Activated T-helper 1 cell treated with anti-CD3 and anti-CD28 coated beads, Interleukin-2, amount 50 U/mL, for 16 hours (primary cell): Measurements from ENCODE around the gene OR2AG2.

ENCODE experiments used
- DNase-seq, 2 donors: peaks; one replicate each; pipeline ENCODE4 v3.0.0-alpha.2; 2020; ENCODE audit warnings: low read depth in 1 of 2, low spot score in 1 of 2

The OR2AG2 gene

DNA sequence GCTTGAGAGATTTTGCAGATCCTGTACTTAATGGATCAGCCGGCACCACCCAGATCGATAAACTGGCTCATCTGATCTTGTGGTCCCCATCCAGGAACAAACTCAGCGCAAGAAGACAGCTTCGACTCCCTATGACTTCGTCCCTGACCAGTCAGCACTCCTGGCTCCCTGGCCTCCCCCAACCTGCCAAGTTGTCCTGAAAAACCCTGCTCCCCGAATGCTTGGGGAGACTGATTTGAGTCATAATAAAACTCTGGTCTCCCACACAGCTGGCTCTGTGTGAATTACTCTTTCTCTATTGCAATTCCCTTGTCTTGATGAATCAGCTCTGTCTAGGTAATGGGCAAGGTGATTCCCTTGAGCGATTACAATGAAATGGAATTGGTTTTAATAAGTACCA lies 29.5 kb downstream of the OR2AG2 start:
- no peak for DNase-seq

DNA sequence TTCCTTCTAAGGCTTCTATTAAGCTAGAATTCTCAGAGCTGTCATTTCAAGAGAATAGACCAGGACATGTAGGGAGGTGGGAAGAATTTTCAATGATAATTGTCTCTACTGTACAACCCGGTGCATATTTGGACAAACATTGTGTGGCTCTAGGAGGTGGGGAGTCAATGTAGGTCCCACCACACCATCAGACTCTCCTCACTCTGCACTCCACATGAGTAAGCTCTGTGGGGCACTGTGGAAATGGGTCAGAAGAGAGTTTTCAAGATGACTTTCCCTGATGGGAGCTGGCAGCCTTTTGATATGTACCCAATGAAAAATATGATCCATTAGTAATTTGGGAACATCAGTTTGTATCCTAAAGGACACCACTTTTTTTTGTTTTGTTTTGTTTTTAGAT lies 33.2 kb downstream of the OR2AG2 start:
- DNase-seq: no peak

DNA sequence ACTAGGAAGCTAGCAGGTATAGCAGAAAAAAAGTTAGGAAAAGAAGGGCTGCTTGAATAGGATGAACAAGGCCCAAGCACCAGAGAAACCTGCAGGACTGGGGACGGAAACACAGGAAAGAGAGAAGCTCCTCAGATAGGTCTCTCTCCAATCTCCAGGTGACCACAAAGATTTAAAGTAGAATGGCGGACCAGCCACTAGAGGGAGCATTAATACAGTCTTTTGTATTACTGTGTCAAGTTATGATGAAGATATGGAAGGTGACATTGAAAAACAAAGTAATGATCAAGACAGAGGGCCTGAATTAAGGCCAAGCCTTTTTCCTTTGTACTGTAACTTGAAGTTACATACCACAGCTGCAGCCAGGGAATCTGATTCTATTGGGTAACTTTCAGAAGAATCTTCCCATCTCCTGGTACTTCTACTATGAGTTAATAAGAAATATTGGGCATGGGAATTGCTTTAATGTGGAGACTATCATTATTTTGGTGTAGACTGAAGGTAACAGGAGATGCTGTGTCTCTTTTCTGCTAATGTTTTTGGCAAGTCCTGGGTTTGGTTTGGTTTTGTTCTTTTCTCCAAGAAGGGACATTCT lies 33.8 kb downstream of the OR2AG2 start:
- peak; percentile 18 to 23 for DNase-seq

DNA sequence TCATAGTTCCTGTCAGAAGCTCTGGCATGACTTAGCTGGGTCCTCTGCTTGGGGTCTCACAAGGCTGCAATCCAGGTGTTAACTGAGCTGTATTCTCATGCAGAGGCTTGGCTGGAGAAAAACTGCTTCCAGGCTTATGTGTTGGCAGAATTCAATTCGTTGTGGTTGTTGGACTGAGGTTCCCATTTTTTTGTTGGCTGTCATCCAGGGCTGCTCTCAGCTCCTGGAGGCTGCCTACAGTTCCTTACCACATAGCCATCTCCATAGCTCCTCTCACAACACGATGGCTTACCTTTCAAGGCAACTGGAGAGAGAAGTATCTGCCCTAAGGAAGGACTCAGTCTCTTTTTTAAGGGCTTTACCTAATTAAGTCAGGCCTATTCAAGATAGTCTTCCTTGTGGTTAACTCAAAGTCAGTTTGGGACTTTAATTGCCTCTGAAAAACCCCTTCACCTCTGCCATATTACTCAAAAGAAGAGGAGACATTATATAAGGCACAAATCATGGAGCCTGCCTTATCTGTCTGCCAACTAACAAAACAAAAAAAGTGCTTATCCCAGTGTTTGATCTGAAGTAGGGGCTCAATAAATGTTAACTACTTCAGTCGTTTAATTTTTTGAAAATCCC lies 35.2 kb downstream of the OR2AG2 start:
- DNase-seq: no peak

DNA sequence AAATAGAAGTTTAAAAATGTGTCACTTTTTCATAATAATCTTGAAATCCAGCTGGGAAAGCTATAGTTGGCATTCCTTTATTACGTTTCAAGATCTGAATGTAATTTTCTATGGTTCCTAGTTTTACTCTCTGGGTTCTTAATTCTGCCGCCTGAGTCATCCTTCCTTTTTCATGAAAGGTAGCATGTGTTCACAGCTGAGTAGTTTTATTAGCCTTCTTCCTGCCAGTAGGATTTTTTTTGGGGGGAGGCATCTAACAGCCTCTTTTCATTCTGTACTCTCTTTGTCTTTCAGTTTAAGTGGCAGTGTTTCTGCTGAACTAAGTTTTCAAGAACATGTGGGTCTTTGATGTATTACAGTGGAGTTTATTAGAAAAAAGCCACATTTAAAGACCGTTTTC lies 36.5 kb downstream of the OR2AG2 start:
- DNase-seq: no peak

DNA sequence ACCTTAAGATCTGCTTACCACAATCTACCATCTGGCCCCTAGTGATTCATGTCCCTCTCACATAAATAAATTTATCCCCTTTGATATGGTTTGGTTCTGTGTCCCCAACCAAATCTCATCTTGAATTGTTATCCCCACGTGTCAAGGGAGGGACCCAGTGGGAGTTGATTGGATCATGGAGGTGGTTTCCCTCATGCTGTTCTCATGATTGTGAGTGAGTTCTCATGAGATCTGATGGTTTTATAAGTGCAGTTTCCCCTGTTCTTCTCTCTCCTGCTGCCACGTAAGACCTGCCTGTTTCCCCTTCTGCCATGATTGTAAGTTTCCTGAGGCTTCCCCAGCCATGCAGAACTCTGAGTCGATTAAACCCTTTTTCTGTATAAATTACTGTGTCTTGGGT lies 37.2 kb downstream of the OR2AG2 start:
- DNase-seq: no peak

DNA sequence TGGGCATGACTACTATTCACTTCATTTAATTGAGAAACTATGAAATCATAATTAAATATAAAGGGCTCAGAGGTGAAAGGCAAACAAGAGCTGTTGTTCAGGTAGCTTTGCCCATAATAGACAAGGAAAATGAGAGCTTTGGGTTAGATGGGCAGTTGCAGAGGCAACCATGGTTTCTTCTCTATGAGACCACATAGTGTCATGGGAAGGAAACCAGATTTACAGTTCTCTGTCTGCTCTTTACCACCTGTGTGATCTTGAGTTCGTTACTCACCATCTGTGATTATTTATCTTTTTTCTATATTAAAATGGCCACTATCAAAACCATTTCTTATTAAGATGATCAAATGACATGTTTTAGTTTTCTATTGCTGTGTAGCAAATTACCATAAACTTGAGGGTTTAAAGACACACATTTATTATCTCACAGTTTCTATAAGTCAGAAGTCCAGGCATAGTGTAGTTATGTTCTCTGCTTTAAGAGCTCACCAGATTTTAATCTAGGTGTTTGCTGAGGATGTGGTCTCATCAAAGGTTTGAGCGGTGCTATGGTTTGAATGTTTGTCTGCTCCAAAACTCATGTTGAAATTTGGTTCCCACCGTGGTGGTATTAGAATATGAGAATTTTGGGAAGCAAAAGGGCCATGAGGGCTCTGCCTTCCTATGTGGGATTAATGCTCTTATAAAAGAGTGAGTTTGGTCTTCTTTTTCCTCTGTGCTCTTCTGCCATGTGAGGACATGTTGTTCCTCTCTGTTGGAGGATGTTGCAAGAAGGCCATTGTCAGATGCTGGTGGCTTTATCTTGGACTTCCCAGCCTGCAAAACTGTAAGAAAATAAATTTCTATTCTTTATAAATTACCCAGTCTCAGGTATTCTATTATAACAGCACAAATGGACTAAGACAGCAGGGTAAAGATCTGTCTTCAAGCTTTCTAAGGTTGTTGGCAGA lies 38.2 kb downstream of the OR2AG2 start:
- DNase-seq: no peak

DNA sequence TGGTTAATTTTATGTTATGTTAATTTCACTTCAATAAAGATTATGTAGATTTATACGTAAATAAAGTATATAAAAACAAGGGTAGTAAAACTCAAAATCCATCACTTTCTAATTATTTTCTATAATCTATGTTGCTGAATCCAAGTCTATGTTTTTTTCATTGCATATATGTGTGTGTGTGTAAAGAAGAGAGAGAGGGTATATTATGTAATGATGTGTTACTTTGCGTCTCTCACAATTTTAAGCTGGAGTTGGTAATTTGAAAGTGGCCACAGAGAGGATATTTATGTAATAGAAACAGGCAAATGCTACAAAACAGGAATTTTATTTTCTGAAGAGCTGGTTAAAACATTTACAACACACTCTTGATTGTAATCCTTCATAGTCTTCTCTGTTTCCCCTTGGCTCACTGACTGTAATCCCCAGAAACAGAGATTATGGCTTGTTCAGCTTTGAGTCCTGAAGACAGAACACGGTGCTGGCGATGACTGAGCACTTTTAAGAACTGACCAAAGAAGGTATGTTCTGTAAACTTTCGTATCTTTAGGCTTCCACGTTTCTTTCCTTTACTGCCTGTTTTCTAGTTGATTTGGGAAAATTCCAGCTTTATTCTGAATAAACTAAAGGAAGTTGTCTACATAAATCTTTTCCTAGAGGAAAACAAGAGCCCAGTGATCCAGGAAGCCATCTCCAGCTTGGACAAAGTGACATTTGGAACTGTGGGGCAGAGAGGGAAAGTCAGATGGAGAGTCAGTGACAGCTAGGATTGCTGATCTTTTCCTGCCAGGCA lies 43.6 kb downstream of the OR2AG2 start:
- DNase-seq: no peak

DNA sequence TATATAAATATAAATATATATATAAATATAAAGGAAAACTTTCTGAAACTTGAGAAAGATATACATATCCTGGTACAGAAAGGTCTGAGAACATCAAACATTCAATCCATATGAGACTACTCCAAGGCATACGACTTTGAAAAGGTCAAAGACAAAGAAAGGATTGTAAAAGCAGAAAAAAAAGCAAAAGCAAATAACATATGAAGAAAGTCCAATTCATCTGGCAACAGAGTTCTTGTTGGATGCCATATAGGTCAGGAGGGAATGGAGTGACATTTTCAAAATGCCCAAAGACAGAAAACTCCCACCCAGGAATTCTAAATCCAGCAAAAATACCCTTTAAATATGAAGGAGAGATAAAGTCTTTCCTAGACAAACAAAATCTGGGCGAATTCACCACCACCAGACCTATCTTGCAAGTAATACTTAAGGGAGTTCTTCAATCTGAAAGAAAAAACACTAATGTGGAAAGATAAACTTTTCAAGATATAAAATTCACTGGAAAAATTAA lies 46.3 kb downstream of the OR2AG2 start:
- DNase-seq: no peak

DNA sequence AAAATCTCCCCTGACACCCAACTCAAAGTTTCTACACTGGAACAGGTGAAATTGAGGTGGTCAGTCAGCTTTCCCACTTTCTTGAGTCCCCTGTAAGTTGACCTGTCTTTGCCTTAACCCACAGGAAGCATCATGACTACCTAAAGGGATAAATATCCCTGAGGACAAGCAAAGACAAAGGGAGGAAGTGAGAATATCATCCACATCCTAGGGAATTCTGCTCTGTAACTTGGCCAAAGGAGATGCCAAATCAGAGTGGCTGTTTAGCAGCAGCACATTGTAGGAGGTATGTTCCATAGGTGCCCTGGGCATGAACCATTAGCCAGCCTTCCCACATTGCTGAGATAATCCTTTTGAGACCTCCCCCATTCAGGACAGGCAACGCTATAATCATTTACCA lies 47.8 kb downstream of the OR2AG2 start:
- DNase-seq: no peak

DNA sequence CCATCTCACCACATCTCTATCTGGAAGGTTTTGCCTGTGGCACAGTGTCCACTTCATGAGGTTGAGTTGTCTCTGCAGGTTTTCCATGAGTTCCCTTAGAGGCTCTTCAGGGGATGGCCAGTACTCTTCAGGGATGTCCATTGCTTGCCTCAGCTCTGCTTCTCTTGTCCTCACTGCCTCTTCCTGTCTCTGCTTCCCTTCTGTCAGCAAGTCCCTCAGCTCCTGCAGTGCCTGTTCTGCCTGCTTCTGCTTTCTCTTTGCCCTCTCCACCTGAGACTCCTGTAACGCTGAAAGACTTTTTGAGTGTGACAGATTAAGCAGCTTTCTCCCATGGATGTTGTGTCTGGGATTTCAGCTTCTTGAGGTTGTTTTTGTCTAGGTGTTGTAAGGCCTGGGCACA lies 50.4 kb downstream of the OR2AG2 start:
- no peak for DNase-seq

DNA sequence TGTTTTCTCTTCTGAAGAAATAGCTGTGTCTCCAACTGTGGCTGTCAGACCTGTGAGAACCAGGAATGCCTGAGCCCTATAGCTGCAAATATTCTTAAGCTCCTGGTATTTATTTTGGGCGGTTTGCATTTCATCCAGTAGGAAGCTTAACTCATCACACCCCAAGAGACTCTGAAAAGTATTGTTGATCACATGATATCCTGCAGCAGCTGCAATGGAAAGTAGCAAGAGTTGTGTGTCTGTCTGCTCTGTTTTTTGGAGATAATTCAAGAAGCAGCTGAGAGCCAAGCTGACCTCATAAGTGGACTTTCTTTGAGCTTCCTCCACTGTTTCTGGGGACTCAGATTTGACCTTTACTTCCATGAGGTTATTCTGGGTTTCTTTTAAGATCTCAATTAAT lies 52.2 kb downstream of the OR2AG2 start:
- no peak for DNase-seq

DNA sequence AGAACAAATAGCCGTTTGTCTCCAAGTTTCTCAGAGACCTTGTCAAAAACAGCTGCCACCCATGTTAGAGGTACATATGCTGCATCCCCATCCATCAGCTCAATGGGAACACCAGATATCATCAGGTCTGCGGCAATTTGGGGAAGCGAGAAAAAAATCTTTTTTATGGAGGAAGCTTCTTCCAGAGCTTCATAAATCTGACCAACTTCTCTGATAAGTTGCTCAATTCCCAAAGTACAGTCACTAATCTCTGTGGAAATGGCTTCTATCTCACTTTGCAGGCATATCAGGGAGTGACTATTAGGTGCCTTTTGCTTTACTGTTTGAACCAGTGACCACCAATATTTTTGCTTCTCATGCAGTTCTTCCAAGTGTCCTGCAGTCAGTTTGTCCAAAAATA lies 54.4 kb downstream of the OR2AG2 start:
- DNase-seq: no peak
